ENCODE measurements around the gene TM4SF1. TPM values are rescaled to one million over a fixed set of nuclear protein-coding genes. Genes with fewer than 3 reads are reported as not detected.

The TM4SF1 gene
- total RNA-seq, 1 donor from 2014 or later, result 43.0 TPM

- no peak for DNase-seq (ENCODE audit: low read depth)
- Histone ChIP-seq H3K4me3 (ENCODE audit: low read depth, low read length) (no peak overlapping the region), H3K27me3 (ENCODE audit: control insufficient read depth, insufficient read depth, low read length) (no peaks in the 10 kb centered on the region), H3K36me3 (ENCODE audit: control insufficient read depth, insufficient read depth, low read length) (no peaks in the 10 kb centered on the region)
- no peak for TF ChIP-seq CTCF (IDR thresholded peaks at IDR 0.05; ENCODE audit: insufficient read depth, low read length, poor library complexity, severe bottlenecking)
Measured at GRCh38 chr3:149332771-149333170, 44.7 kb downstream of the TM4SF1 start.

GRCh38 chr3:149332227-149332765 lies 45.2 kb downstream of the TM4SF1 start:
- Histone ChIP-seq H3K27me3 (ENCODE audit: control insufficient read depth, insufficient read depth, low read length) (no peaks in the 10 kb centered on the region), H3K36me3 (ENCODE audit: control insufficient read depth, insufficient read depth, low read length) (no peaks in the 10 kb centered on the region), H3K4me3 (ENCODE audit: low read depth, low read length) (no peak overlapping the region)
- DNase-seq (ENCODE audit: low read depth), result no peak
- no peak for TF ChIP-seq CTCF (IDR thresholded peaks at IDR 0.05; ENCODE audit: insufficient read depth, low read length, poor library complexity, severe bottlenecking)

DNA sequence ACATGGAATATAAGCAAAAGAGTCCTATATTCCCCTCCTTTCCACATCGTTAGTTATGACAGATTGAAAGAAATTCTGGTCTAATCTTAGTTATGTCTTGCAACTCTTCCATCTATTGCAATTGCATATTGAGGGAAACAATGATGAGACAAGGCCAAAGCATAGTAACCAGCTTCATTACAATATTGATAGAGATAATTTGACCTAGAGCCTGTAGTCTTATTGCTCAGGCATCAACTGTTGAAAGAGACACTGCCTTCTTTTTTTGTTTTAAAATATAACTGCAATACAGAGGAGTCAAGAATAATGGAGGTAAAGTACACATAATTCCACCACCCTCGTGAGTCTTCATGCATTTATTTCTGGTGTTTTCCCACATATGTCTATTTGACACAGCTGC lies 46.1 kb downstream of the TM4SF1 start:
- H3K36me3 ChIP-seq (ENCODE audit: control insufficient read depth, insufficient read depth, low read length), result no peaks in the 10 kb centered on the region
- TF ChIP-seq CTCF (IDR thresholded peaks at IDR 0.05; ENCODE audit: insufficient read depth, low read length, poor library complexity, severe bottlenecking), result no peak
- no peak overlapping the region for H3K4me3 ChIP-seq (ENCODE audit: low read depth, low read length)
- no peaks in the 10 kb centered on the region for H3K27me3 ChIP-seq (ENCODE audit: control insufficient read depth, insufficient read depth, low read length)
- DNase-seq (ENCODE audit: low read depth), result no peak

GRCh38 chr3:149330609-149331331 lies 46.7 kb downstream of the TM4SF1 start:
- no peak overlapping the region for H3K4me3 ChIP-seq (ENCODE audit: low read depth, low read length)
- no peak for DNase-seq (ENCODE audit: low read depth)
- no peak for TF ChIP-seq CTCF (IDR thresholded peaks at IDR 0.05; ENCODE audit: insufficient read depth, low read length, poor library complexity, severe bottlenecking)
- H3K27me3 ChIP-seq (ENCODE audit: control insufficient read depth, insufficient read depth, low read length), result no peaks in the 10 kb centered on the region
- H3K36me3 ChIP-seq (ENCODE audit: control insufficient read depth, insufficient read depth, low read length), result no peaks in the 10 kb centered on the region

DNA sequence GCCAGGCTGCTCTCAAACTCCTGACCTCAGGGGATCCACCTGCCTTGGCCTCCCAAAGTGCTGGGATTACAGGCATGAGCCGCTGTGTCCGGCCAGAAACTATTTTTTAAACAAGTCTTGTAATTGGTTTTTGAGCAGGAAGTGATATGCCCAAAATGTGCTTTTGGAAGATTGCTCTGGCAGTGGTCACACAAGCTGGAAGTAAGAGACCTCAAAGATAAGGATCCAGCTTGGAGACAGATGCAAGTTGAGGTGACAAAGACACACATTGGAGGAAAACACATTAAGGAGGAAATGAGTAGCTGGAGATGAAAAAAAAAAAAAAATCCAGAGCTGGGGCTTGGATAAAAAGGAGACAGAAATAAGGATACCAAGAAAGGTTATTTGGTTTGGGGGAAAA lies 50.3 kb downstream of the TM4SF1 start:
- H3K36me3 ChIP-seq (ENCODE audit: control insufficient read depth, insufficient read depth, low read length), result no peaks in the 10 kb centered on the region
- DNase-seq (ENCODE audit: low read depth), result no peak
- no peak overlapping the region for H3K4me3 ChIP-seq (ENCODE audit: low read depth, low read length)
- TF ChIP-seq CTCF (IDR thresholded peaks at IDR 0.05; ENCODE audit: insufficient read depth, low read length, poor library complexity, severe bottlenecking), result no peak
- H3K27me3 ChIP-seq (ENCODE audit: control insufficient read depth, insufficient read depth, low read length), result no peaks in the 10 kb centered on the region

DNA sequence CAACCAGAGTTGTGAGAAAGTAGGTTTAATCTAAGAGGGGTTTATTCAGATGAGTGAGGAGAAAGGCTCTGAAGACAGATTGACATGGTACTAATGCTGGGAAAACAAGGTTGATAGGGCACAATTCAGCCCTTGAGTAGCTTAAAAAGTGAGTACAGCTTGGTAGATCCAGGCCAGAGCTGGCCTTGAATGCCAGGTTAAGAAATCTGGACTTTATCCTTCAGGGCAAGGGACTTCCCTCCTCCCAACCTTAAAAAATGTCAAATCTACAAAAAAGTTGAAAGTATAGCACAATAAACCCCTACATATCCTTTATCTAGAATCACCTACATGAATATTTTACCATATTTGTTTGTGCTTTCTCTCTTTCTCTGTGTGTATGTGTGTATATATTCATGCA lies 51.9 kb downstream of the TM4SF1 start:
- DNase-seq (ENCODE audit: low read depth), result no peak
- Histone ChIP-seq H3K27me3 (ENCODE audit: control insufficient read depth, insufficient read depth, low read length) (no peaks in the 10 kb centered on the region), H3K4me3 (ENCODE audit: low read depth, low read length) (no peak overlapping the region), H3K36me3 (ENCODE audit: control insufficient read depth, insufficient read depth, low read length) (no peaks in the 10 kb centered on the region)
- no peak for TF ChIP-seq CTCF (IDR thresholded peaks at IDR 0.05; ENCODE audit: insufficient read depth, low read length, poor library complexity, severe bottlenecking)

Measured in kidney epithelial cell (primary cell).